Effector memory CD8-positive, alpha-beta T cell (primary cell): Measurements from ENCODE around the gene BMF.
A peak's percentile ranks its signal among the peaks of the same experiment; 100 is the strongest.
"Not testable (repeated sequence)": the region's sequence is repeated elsewhere in the genome, so short reads cannot be mapped to it uniquely, and the experiment has no call there.

Experiments
- ATAC-seq: fragments of 150-1000 bp; cut with Tn5 transposase; replicated peaks from 2 replicates; pipeline ENCODE4 v1.10.0; 2021; ENCODE audit warnings: mild to moderate bottlenecking, moderate library complexity
- DNase-seq, 3 experiments: peaks; one replicate each; pipeline ENCODE4 v3.0.0; 2021
- H3K27ac Mint-ChIP-seq, 2 donors: one replicate each; pipeline ENCODE4 v1.8.0; 2022; ENCODE audit warnings: mild to moderate bottlenecking in 2 of 2, mixed read lengths in 2 of 2, moderate library complexity in 2 of 2
- H3K27me3 Mint-ChIP-seq, 2 donors: one replicate each; pipeline ENCODE4 v1.8.0; 2022; ENCODE audit warnings: mixed read lengths in 2 of 2
- H3K36me3 Mint-ChIP-seq: one replicate; pipeline ENCODE4 v1.8.0; 2022; ENCODE audit warnings: mild to moderate bottlenecking, moderate library complexity, mixed read lengths; ENCODE audit not compliant: insufficient read depth
- H3K4me1 Mint-ChIP-seq, 2 donors: one replicate each; pipeline ENCODE4 v1.8.0; 2022; ENCODE audit warnings: low read depth in 2 of 2, mixed read lengths in 2 of 2
- H3K4me3 Mint-ChIP-seq, 2 donors: one replicate each; pipeline ENCODE4 v1.8.0; 2022; ENCODE audit warnings: mild to moderate bottlenecking in 2 of 2, mixed read lengths in 2 of 2, moderate library complexity in 2 of 2
- H3K9me3 Mint-ChIP-seq, 2 donors: one replicate each; pipeline ENCODE4 v1.8.0; 2022; ENCODE audit warnings: mixed read lengths in 2 of 2

The BMF gene

GRCh38 chr15:40121911-40122638 lies 13.4 kb upstream of the BMF start:
- DNase-seq (no peak), ATAC-seq (no peak)
- Mint-ChIP-seq H3K4me1 (no peaks in the 10 kb centered on the region), H3K9me3 (no peaks in the 10 kb centered on the region), H3K36me3 (no peaks in the 10 kb centered on the region), H3K27ac (no peak overlapping the region), H3K4me3 (no peak overlapping the region), H3K27me3 (peaks cover 0 to under 1% of the 10 kb centered on the region in 2 donors)

- ATAC-seq (no peak), DNase-seq (no peak)
- H3K4me1 Mint-ChIP-seq = peaks cover 5 to 10% of the 10 kb centered on the region in 2 donors
- H3K36me3 Mint-ChIP-seq = peaks cover 3% of the 10 kb centered on the region
- H3K9me3 Mint-ChIP-seq = no peaks in the 10 kb centered on the region
- no peak overlapping the region for H3K4me3 Mint-ChIP-seq
- H3K27ac Mint-ChIP-seq = no peak overlapping the region
- H3K27me3 Mint-ChIP-seq = no peaks in the 10 kb centered on the region
Observed at GRCh38 chr15:40118473-40118872, 9.8 kb upstream of the BMF start.

- DNase-seq (peak; percentile 25 to 27 (median 27)), ATAC-seq (peak; percentile 93)
- Mint-ChIP-seq H3K4me1 (peaks cover 5 to 10% of the 10 kb centered on the region in 2 donors), H3K36me3 (peaks cover 3% of the 10 kb centered on the region), H3K9me3 (no peaks in the 10 kb centered on the region), H3K27me3 (peaks cover 12 to 19% of the 10 kb centered on the region in 2 donors), H3K27ac (peak overlapping the region; percentile 13 to 88), H3K4me3 (peak overlapping the region in 1 of 2 donors; percentile 2)
Observed at GRCh38 chr15:40115670-40116093, 7.0 kb upstream of the BMF start.

- not testable (repeated sequence) for H3K9me3 Mint-ChIP-seq, H3K27ac Mint-ChIP-seq, ATAC-seq, H3K4me1 Mint-ChIP-seq, H3K36me3 Mint-ChIP-seq, DNase-seq, H3K4me3 Mint-ChIP-seq
- H3K27me3 Mint-ChIP-seq = peaks cover 12 to 19% of the 10 kb centered on the region in 2 donors
Observed at GRCh38 chr15:40115106-40115505, 6.4 kb upstream of the BMF start.

- Mint-ChIP-seq H3K4me1 (peaks cover 9 to 14% of the 10 kb centered on the region in 2 donors), H3K4me3 (no peak overlapping the region), H3K36me3 (peaks cover 3% of the 10 kb centered on the region), H3K27me3 (peaks cover 12 to 19% of the 10 kb centered on the region in 2 donors), H3K27ac (no peak overlapping the region), H3K9me3 (no peaks in the 10 kb centered on the region)
- no peak for DNase-seq
- ATAC-seq = no peak
Observed at GRCh38 chr15:40114218-40114617, 5.5 kb upstream of the BMF start.

GRCh38 chr15:40112789-40113188 lies 4.1 kb upstream of the BMF start:
- Mint-ChIP-seq H3K27ac (no peak overlapping the region), H3K36me3 (peaks cover 8% of the 10 kb centered on the region), H3K9me3 (no peaks in the 10 kb centered on the region), H3K4me1 (peaks cover 18 to 23% of the 10 kb centered on the region in 2 donors), H3K4me3 (no peak overlapping the region), H3K27me3 (peaks cover 12 to 19% of the 10 kb centered on the region in 2 donors)
- ATAC-seq (no peak), DNase-seq (no peak)

GRCh38 chr15:40111888-40112287 lies 3.2 kb upstream of the BMF start:
- Mint-ChIP-seq H3K27ac (no peak overlapping the region), H3K4me1 (peaks cover 23 to 26% of the 10 kb centered on the region in 2 donors), H3K27me3 (peaks cover 12 to 19% of the 10 kb centered on the region in 2 donors), H3K36me3 (peaks cover 11% of the 10 kb centered on the region), H3K9me3 (no peaks in the 10 kb centered on the region), H3K4me3 (no peak overlapping the region)
- ATAC-seq = no peak
- no peak for DNase-seq

GRCh38 chr15:40110866-40111550 lies 2.3 kb upstream of the BMF start:
- ATAC-seq (no peak), DNase-seq (no peak)
- peaks cover 26 to 32% of the 10 kb centered on the region in 2 donors for H3K4me1 Mint-ChIP-seq
- no peak overlapping the region for H3K4me3 Mint-ChIP-seq
- peaks cover 11% of the 10 kb centered on the region for H3K36me3 Mint-ChIP-seq
- peaks cover 12 to 19% of the 10 kb centered on the region in 2 donors for H3K27me3 Mint-ChIP-seq
- H3K9me3 Mint-ChIP-seq = no peaks in the 10 kb centered on the region
- H3K27ac Mint-ChIP-seq = no peak overlapping the region

GRCh38 chr15:40108061-40108854 lies 421 bp downstream of the BMF start:
- ATAC-seq = peak; percentile 14

GRCh38 chr15:40106203-40107161 lies 2.2 kb downstream of the BMF start:
- Mint-ChIP-seq H3K27me3 (peaks cover 0 to under 1% of the 10 kb centered on the region in 2 donors), H3K27ac (peak overlapping the region; percentile 36 to 86), H3K4me3 (peak overlapping the region; percentile 98 to 99), H3K4me1 (peaks cover 44 to 48% of the 10 kb centered on the region in 2 donors), H3K9me3 (no peaks in the 10 kb centered on the region), H3K36me3 (peaks cover 11% of the 10 kb centered on the region)
- no peak for DNase-seq
- ATAC-seq = no peak

More at GRCh38 chr15:40108061-40108854, 421 bp downstream of the BMF start:
- Mint-ChIP-seq H3K9me3 (no peaks in the 10 kb centered on the region), H3K27ac (peak overlapping the region; percentile 91 to 96), H3K4me1 (peaks cover 37 to 43% of the 10 kb centered on the region in 2 donors), H3K36me3 (peaks cover 11% of the 10 kb centered on the region), H3K4me3 (peak overlapping the region; percentile 98 to 99), H3K27me3 (peaks cover 12 to 18% of the 10 kb centered on the region in 2 donors)
- DNase-seq = peak in 1 of 3 experiments; percentile 16

- H3K4me1 Mint-ChIP-seq = peaks cover 52 to 56% of the 10 kb centered on the region in 2 donors
- no peaks in the 10 kb centered on the region for H3K27me3 Mint-ChIP-seq
- peak overlapping the region; percentile 67 to 86 for H3K27ac Mint-ChIP-seq
- DNase-seq = peak in 2 of 3 experiments; percentile 9 to 10
- no peaks in the 10 kb centered on the region for H3K9me3 Mint-ChIP-seq
- ATAC-seq = peak; percentile 9
- peaks cover 11% of the 10 kb centered on the region for H3K36me3 Mint-ChIP-seq
- peak overlapping the region; percentile 70 to 74 for H3K4me3 Mint-ChIP-seq
Observed at GRCh38 chr15:40105517-40106202, 3.0 kb downstream of the BMF start.
